Measurements from ENCODE around the gene DUSP1. TPM values are rescaled to one million over a fixed set of nuclear protein-coding genes. Genes with fewer than 3 reads are reported as not detected.

The DUSP1 gene
- polyA plus RNA-seq, 1 donor (not counting 4 experiments of a cell fraction or from before 2014, with no cell fraction given), result 174 TPM

- H3K4me2 ChIP-seq (ENCODE audit: control insufficient read depth, extremely low read depth, insufficient read depth, low read depth, low read length), result peak overlapping the region; percentile 79
- H3K4me3 ChIP-seq (ENCODE audit: control insufficient read depth in 2 of 3, extremely low read depth in 1 of 3, insufficient read depth in 2 of 3, low read depth in 1 of 3, low read length in 3 of 3), result peak overlapping the region in 2 of 3 experiments; percentile 89 to 90
- DNase-seq (ENCODE audit: low read depth, low spot score) (no peak), FAIRE-seq (no peak)
- H4K20me1 ChIP-seq (ENCODE audit: control insufficient read depth, extremely low read depth, insufficient read depth, low read length), result peaks cover 6% of the 10 kb centered on the region
- no peaks in the 10 kb centered on the region for H3K27me3 ChIP-seq (ENCODE audit: control insufficient read depth, extremely low read depth, insufficient read depth, low read length)
- H3K9ac ChIP-seq (ENCODE audit: control insufficient read depth, extremely low read depth, insufficient read depth, low read length), result peak overlapping the region; percentile 97
- peaks cover 64% of the 10 kb centered on the region for H3K4me1 ChIP-seq (ENCODE audit: control insufficient read depth, extremely low read depth, insufficient read depth, low read length)
- dilution Hi-C loops (cut with MboI; ENCODE audit: extremely low pct_ligation_motif_present, low sequenced_read_pairs), result no loop called here
- peak overlapping the region; percentile 92 for H3K27ac ChIP-seq (ENCODE audit: control insufficient read depth, insufficient read depth, low read length)
- TF ChIP-seq EZH2 (IDR thresholded peaks at IDR 0.05; ENCODE audit: low read length) (no peak), CTCF (optimal IDR thresholded peaks at IDR 0.05 in 1 of 3, IDR thresholded peaks at IDR 0.05 in 1 of 3, conservative IDR thresholded peaks at IDR 0.05 in 1 of 3; ENCODE audit: extremely low read depth in 1 of 3, insufficient read depth in 2 of 3, low read length in 3 of 3) (no peak)
- H3K36me3 ChIP-seq (ENCODE audit: control insufficient read depth in 2 of 2, extremely low read depth in 1 of 2, insufficient read depth in 2 of 2, low read length in 2 of 2), result peaks cover 7 to 19% of the 10 kb centered on the region in 2 experiments
- H3K9me3 ChIP-seq (ENCODE audit: control insufficient read depth, low read depth, low read length), result no peaks in the 10 kb centered on the region
- no peak overlapping the region for H2AFZ ChIP-seq (ENCODE audit: control insufficient read depth, low read length)
- peaks cover 22% of the 10 kb centered on the region for H3K79me2 ChIP-seq (ENCODE audit: control insufficient read depth, insufficient read depth, low read length)
- H3K9me1 ChIP-seq (ENCODE audit: control insufficient read depth, extremely low read depth, insufficient read depth, low read length), result no peaks in the 10 kb centered on the region
These were observed 2.9 kb downstream of the DUSP1 start for GRCh38 chr5:172768098-172768572.

GRCh38 chr5:172766287-172767108 lies 4.5 kb downstream of the DUSP1 start:
- Histone ChIP-seq H3K27ac (ENCODE audit: control insufficient read depth, insufficient read depth, low read length) (peak overlapping the region; percentile 92), H3K4me1 (ENCODE audit: control insufficient read depth, extremely low read depth, insufficient read depth, low read length) (peaks cover 50% of the 10 kb centered on the region), H3K79me2 (ENCODE audit: control insufficient read depth, insufficient read depth, low read length) (peaks cover 22% of the 10 kb centered on the region), H3K4me2 (ENCODE audit: control insufficient read depth, extremely low read depth, insufficient read depth, low read depth, low read length) (peak overlapping the region; percentile 60), H3K9me3 (ENCODE audit: control insufficient read depth, low read depth, low read length) (no peaks in the 10 kb centered on the region), H3K4me3 (ENCODE audit: control insufficient read depth in 2 of 3, extremely low read depth in 1 of 3, insufficient read depth in 2 of 3, low read depth in 1 of 3, low read length in 3 of 3) (peak overlapping the region in 1 of 3 experiments; percentile 47), H3K9me1 (ENCODE audit: control insufficient read depth, extremely low read depth, insufficient read depth, low read length) (no peaks in the 10 kb centered on the region), H4K20me1 (ENCODE audit: control insufficient read depth, extremely low read depth, insufficient read depth, low read length) (peaks cover 6% of the 10 kb centered on the region), H2AFZ (ENCODE audit: control insufficient read depth, low read length) (no peak overlapping the region), H3K27me3 (ENCODE audit: control insufficient read depth, extremely low read depth, insufficient read depth, low read length) (no peaks in the 10 kb centered on the region), H3K36me3 (ENCODE audit: control insufficient read depth in 2 of 2, extremely low read depth in 1 of 2, insufficient read depth in 2 of 2, low read length in 2 of 2) (peaks cover 7 to 19% of the 10 kb centered on the region in 2 experiments), H3K9ac (ENCODE audit: control insufficient read depth, extremely low read depth, insufficient read depth, low read length) (peak overlapping the region; percentile 74)
- FAIRE-seq, result no peak
- TF ChIP-seq EZH2 (IDR thresholded peaks at IDR 0.05; ENCODE audit: low read length) (no peak), CTCF (optimal IDR thresholded peaks at IDR 0.05 in 1 of 3, IDR thresholded peaks at IDR 0.05 in 1 of 3, conservative IDR thresholded peaks at IDR 0.05 in 1 of 3; ENCODE audit: extremely low read depth in 1 of 3, insufficient read depth in 2 of 3, low read length in 3 of 3) (no peak)
- DNase-seq (ENCODE audit: low read depth, low spot score), result no peak
- dilution Hi-C loops (cut with MboI; ENCODE audit: extremely low pct_ligation_motif_present, low sequenced_read_pairs), result no loop called here
